K562 (cell line): ENCODE measurements around the gene MID1IP1. TPM values are rescaled to one million over a fixed set of nuclear protein-coding genes. Genes with fewer than 3 reads are reported as not detected.
A peak's percentile ranks its signal among the peaks of the same experiment; 100 is the strongest.

Experiments
- BCLAF1 ChIP-seq, 2 experiments: fragments of 450-650 bp in 1 of 2; IDR thresholded peaks; 2 replicates each; pipeline ENCODE4 v1.6.1; 2011 to 2017; ENCODE audit warnings: low read depth in 2 of 2, antibody characterized with exemption in 1 of 2, borderline replicate concordance in 1 of 2, low read length in 1 of 2, mild to moderate bottlenecking in 1 of 2, mixed read lengths in 1 of 2; ENCODE audit not compliant: control insufficient read depth in 1 of 2
- CHD7 ChIP-seq: fragments of 200-600 bp; sonication (generic); IDR thresholded peaks from one replicate; pipeline ENCODE4 v1.6.1; 2012; ENCODE audit warnings: mild to moderate bottlenecking, low read depth, low read length, inconsistent platforms
- GABPA ChIP-seq: fragments of 200-800 bp; sonication (Bioruptor generic); conservative IDR thresholded peaks from 2 replicates; pipeline ENCODE4 v1.6.1; 2016; ENCODE audit warnings: low read depth, missing genetic modification characterization, missing compliant biosample characterization
- MCM5 ChIP-seq: fragments of 450-650 bp; IDR thresholded peaks from 2 replicates; pipeline ENCODE4 v1.6.1; 2016; ENCODE audit warnings: low read depth
- MITF ChIP-seq: IDR thresholded peaks from 2 replicates; pipeline ENCODE4 v1.6.1; 2014; ENCODE audit warnings: antibody characterized with exemption
- THAP12 ChIP-seq: fragments of 250-450 bp; sonication (Bioruptor Pico); IDR thresholded peaks from 2 replicates; pipeline ENCODE4 v1.9.0; 2021; ENCODE audit warnings: mild to moderate bottlenecking, inconsistent platforms
- polyA plus RNA-seq, 8 experiments: library from polyadenylated mRNA; depleted of rRNA in 4 of 8; stranded (reverse) in 5 of 8; unstranded in 3 of 8; fragments of >200 nt; fragmentation: Nextera tagmentation in 2 of 8; fragmentation: Illumina TruSeq in 1 of 8; extraction: Ambion mirVana in 2 of 8; extraction: Trizol in 1 of 8; gene quantifications; 2 replicates each; pipeline versions ENCODE4 v1.2.1 to v1.2.3, GENCODE V29; 2011 to 2014; ENCODE audit warnings: inconsistent platforms in 1 of 8, missing spikeins in 1 of 8
- total RNA-seq, 7 experiments: library from RNA; depleted of rRNA in 6 of 7; stranded (reverse); fragments of >200 nt in 6 of 7; fragmentation: Illumina TruSeq in 2 of 7; extraction: Trizol in 2 of 7; gene quantifications; 2 replicates each; pipeline versions ENCODE4 v1.2.1 to v1.2.3, GENCODE V29; 2011 to 2021; ENCODE audit warnings: low replicate concordance in 1 of 7

MID1IP1 gene
- total and polyA plus RNA-seq, 9 of the 15 experiments (the other 6 are each of a cell fraction or from before 2014, with no cell fraction given): 0.51 to 102 (median 27.5) TPM

- no peak for TF ChIP-seq BCLAF1 (IDR thresholded peaks at IDR 0.05; ENCODE audit: borderline replicate concordance in 1 of 2, control insufficient read depth in 1 of 2, low read depth in 2 of 2, low read length in 1 of 2)
- no peak for TF ChIP-seq MCM5
- no peak for TF ChIP-seq MITF
- TF ChIP-seq CHD7: no peak
- no peak for TF ChIP-seq THAP12 (CRISPR knock-in tag)
- 0 out of 2 replicates have a peak, but pooled peaks have one; percentile 21 for TF ChIP-seq GABPA
Observed at GRCh38 chrX:38805432-38806389, 4.5 kb downstream of the MID1IP1 start (continued).
